HEK293T (cell line): ENCODE measurements around the gene ANAPC16.

Experiments used
- CTCF ChIA-PET: fragments of 350-600 bp; formaldehyde crosslinking; extraction: SDS; loops from one replicate; lab custom pipeline; 2021; ENCODE audit warnings: antibody characterized with exemption, inconsistent platforms; lab: Yijun Ruan, JAX
- POLR2A ChIA-PET: fragments of 350-600 bp; formaldehyde crosslinking; extraction: SDS; loops from one replicate; lab custom pipeline; 2020; ENCODE audit warnings: antibody characterized with exemption, inconsistent platforms; lab: Yijun Ruan, JAX
- DNase-seq: peaks from one replicate; pipeline ENCODE4 v3.0.0; 2012; ENCODE audit warnings: mixed read lengths; ENCODE audit errors: extremely low spot score
- ARNT ChIP-seq: fragments of 450-650 bp; IDR thresholded peaks from 2 replicates; pipeline ENCODE4 v1.6.1; 2017; ENCODE audit warnings: mild to moderate bottlenecking
- BHLHE40 ChIP-seq: fragments of 450-650 bp; IDR thresholded peaks from 2 replicates; pipeline ENCODE4 v1.6.1; 2016; ENCODE audit warnings: mild to moderate bottlenecking, moderate library complexity, borderline replicate concordance
- CTBP1 ChIP-seq: fragments of 450-650 bp; IDR thresholded peaks from 2 replicates; pipeline ENCODE4 v1.6.1; 2016; ENCODE audit warnings: borderline replicate concordance
- ELF4 ChIP-seq: fragments of 450-650 bp; IDR thresholded peaks from 2 replicates; pipeline ENCODE4 v1.6.1; 2017; ENCODE audit warnings: antibody characterized with exemption
- FOXA1 ChIP-seq: fragments of 450-650 bp; IDR thresholded peaks from 2 replicates; pipeline ENCODE4 v1.6.1; 2016; ENCODE audit warnings: mild to moderate bottlenecking
- FOXK2 ChIP-seq: fragments of 450-650 bp; IDR thresholded peaks from 2 replicates; pipeline ENCODE4 v1.6.1; 2016; ENCODE audit warnings: mild to moderate bottlenecking
- FOXM1 ChIP-seq: fragments of 450-650 bp; IDR thresholded peaks from 2 replicates; pipeline ENCODE4 v1.6.1; 2017; ENCODE audit warnings: mild to moderate bottlenecking, borderline replicate concordance
- HDGF ChIP-seq: fragments of 450-650 bp; IDR thresholded peaks from 2 replicates; pipeline ENCODE4 v1.6.1; 2017; ENCODE audit warnings: antibody characterized with exemption, borderline replicate concordance
- L3MBTL2 ChIP-seq: fragments of 450-650 bp; conservative IDR thresholded peaks from 2 replicates; pipeline ENCODE4 v1.6.1; 2016; ENCODE audit warnings: mild to moderate bottlenecking
- LEF1 ChIP-seq: fragments of 450-650 bp; IDR thresholded peaks from 2 replicates; pipeline ENCODE4 v1.6.1; 2017; ENCODE audit warnings: mild to moderate bottlenecking, borderline replicate concordance
- NFRKB ChIP-seq: fragments of 450-650 bp; IDR thresholded peaks from 2 replicates; pipeline ENCODE4 v1.6.1; 2016; ENCODE audit warnings: mild to moderate bottlenecking, moderate library complexity
- SP1 ChIP-seq: fragments of 450-650 bp; IDR thresholded peaks from 2 replicates; pipeline ENCODE4 v1.6.1; 2017
- SUZ12 ChIP-seq: fragments of 450-650 bp; IDR thresholded peaks from 2 replicates; pipeline ENCODE4 v1.6.1; 2016; ENCODE audit warnings: mild to moderate bottlenecking
- TARDBP ChIP-seq: fragments of 450-650 bp; IDR thresholded peaks from 2 replicates; pipeline ENCODE4 v1.6.1; 2016
- ZNF384 ChIP-seq: fragments of 450-650 bp; IDR thresholded peaks from 2 replicates; pipeline ENCODE4 v1.6.1; 2016
- TF ChIP-seq, protein P1 (sequence below): fragments of 450-650 bp; IDR thresholded peaks from 2 replicates; pipeline ENCODE4 v1.6.1; 2016

ANAPC16 gene

GRCh38 chr10:72234560-72235095 lies 18.8 kb downstream of the ANAPC16 start:
- CTCF ChIA-PET: no interaction called here
- TF ChIP-seq, protein P1, sequence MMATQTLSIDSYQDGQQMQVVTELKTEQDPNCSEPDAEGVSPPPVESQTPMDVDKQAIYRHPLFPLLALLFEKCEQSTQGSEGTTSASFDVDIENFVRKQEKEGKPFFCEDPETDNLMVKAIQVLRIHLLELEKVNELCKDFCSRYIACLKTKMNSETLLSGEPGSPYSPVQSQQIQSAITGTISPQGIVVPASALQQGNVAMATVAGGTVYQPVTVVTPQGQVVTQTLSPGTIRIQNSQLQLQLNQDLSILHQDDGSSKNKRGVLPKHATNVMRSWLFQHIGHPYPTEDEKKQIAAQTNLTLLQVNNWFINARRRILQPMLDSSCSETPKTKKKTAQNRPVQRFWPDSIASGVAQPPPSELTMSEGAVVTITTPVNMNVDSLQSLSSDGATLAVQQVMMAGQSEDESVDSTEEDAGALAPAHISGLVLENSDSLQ: no peak
- TF ChIP-seq SP1: no peak
- TF ChIP-seq HDGF: no peak
- no peak for TF ChIP-seq FOXK2
- no peak for TF ChIP-seq NFRKB
- no peak for TF ChIP-seq FOXA1
- POLR2A ChIA-PET: interaction anchor here (0.7 kb wide), 1 partner anchor 39 kb away, joined by 3 read pairs; no protein-coding TSS in a partner anchor
- DNase-seq: no peak

DNA sequence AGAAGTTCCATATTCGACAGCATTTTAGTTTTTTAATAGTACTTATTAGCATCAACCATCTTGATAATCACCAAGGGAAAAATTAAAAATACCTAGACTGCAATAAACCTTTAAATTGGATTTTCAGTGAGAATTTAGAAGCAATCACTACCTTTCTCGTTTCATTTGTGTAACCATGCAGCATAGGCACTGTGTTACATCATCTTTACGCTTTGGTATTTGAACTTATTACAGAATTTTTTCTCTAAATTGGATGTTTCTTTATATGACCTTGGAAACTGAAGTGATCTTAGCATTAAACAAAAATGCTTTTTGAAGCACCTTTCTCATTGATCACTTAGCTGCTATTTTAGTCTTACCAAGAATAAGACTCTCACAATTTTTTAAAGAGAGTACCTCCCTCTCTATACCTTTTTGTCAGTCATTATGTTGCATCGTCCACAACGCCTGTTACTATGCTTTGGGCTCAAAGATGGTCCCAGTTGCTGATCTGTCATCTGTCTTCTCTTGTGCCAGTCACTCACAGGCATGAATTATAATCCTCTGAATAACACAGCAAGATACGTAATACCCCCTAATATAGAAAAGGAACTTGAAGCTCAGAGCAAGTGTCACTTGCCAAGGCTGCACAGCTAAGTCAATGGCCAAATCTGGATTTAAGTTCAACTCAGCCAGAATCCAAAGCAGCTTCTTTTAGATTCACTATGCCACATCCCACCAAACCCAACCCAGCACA lies 19.9 kb downstream of the ANAPC16 start:
- ChIA-PET POLR2A (interaction anchor here (0.7 to 3.5 kb wide), 4 partner anchors 38 to 86 kb away, joined by 3 to 32 read pairs (median 4); partner anchors contain the start of gene DDIT4), CTCF (interaction anchor here (1.4 kb wide), 1 partner anchor 187 kb away, joined by 4 read pairs; no protein-coding TSS in a partner anchor)
- no peak for DNase-seq
- TF ChIP-seq L3MBTL2: no peak
- TF ChIP-seq LEF1: no peak
- TF ChIP-seq BHLHE40: no peak
- TF ChIP-seq TARDBP: no peak

- POLR2A ChIA-PET: interaction anchor here (1.2 to 3.5 kb wide), 2 partner anchors 23 to 36 kb away, joined by 4 to 32 read pairs; partner anchors contain the start of gene DDIT4
- TF ChIP-seq TARDBP (no peak), ZNF384 (no peak), CTBP1 (no peak), SP1 (no peak), BHLHE40 (no peak), ARNT (no peak), NFRKB (no peak), FOXK2 (no peak), SUZ12 (no peak), L3MBTL2 (no peak), LEF1 (no peak)
- TF ChIP-seq, protein P1: no peak
- no peak for DNase-seq
- CTCF ChIA-PET: interaction anchor here (0.6 to 1.0 kb wide), 2 partner anchors 9 to 189 kb away, joined by 3 to 4 read pairs; no protein-coding TSS in a partner anchor
Measured at GRCh38 chr10:72238392-72239175, 22.8 kb downstream of the ANAPC16 start.

DNA sequence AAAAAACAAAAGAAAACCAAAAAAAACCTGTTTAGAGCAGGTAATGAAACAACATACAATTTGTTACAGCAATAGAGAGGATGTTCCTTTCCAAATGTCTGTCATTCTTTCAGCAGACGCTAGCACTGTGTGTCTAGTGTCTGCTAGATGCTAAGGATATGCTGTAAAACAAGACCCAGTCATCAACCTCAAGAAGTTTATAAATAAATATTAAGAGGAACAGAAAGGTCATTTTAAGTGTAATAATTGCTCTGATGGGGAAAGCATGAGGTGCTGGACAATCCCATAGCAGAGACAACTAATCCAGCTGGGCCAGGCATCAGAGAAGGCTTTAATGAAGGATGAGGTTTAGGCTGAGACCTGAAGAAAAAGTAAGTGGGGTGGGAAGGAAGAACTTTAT lies 23.6 kb downstream of the ANAPC16 start:
- CTCF ChIA-PET: no interaction called here
- TF ChIP-seq SP1: no peak
- TF ChIP-seq L3MBTL2: no peak
- no peak for TF ChIP-seq FOXK2
- TF ChIP-seq, protein P1: no peak
- TF ChIP-seq BHLHE40: no peak
- TF ChIP-seq LEF1: no peak
- TF ChIP-seq ELF4: no peak
- no peak for TF ChIP-seq FOXM1
- TF ChIP-seq ZNF384: no peak
- no peak for TF ChIP-seq NFRKB
- no peak for TF ChIP-seq FOXA1
- TF ChIP-seq HDGF: no peak
- TF ChIP-seq CTBP1: no peak
- no peak for TF ChIP-seq ARNT
- TF ChIP-seq SUZ12: no peak
- POLR2A ChIA-PET: interaction anchor here (5.7 kb wide), 1 partner anchor 35 kb away, joined by 46 read pairs; the partner anchor contains the start of gene DDIT4
- DNase-seq: no peak

DNA sequence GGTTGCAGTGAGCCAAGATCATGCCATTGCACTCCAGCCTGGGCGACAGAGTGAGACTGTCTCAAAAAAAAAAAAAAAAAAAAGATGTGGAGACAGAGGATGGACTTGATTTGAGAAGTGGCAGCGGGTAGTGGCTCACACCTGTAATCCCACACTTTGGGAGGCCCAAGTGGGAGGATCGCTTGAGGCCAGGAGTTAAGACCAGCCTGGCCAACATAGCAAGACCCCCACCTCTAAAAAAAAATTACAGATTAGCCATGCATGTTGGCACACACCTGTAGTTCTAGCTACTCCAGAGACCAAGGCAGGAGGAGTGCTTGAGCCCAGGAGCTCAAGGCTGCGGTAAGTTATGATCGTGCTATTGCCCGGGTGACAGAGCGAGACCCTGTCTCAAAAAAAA lies 24.6 kb downstream of the ANAPC16 start:
- POLR2A ChIA-PET: interaction anchor here (5.7 kb wide), 1 partner anchor 34 kb away, joined by 46 read pairs; the partner anchor contains the start of gene DDIT4
- CTCF ChIA-PET: interaction anchor here (0.6 kb wide), 1 partner anchor 25 kb away, joined by 3 read pairs; the partner anchor contains the start of gene ANAPC16
- DNase-seq: no peak
- no peak for TF ChIP-seq CTBP1
- TF ChIP-seq FOXK2: no peak
- TF ChIP-seq ARNT: no peak
- TF ChIP-seq ELF4: no peak
- TF ChIP-seq FOXM1: no peak
- TF ChIP-seq BHLHE40: no peak
- TF ChIP-seq NFRKB: no peak
- no peak for TF ChIP-seq TARDBP
- no peak for TF ChIP-seq HDGF
